HepG2 (cell line): ENCODE results near the gene CST11. TPM values are rescaled to one million over a fixed set of nuclear protein-coding genes. Genes with fewer than 3 reads are reported as not detected.

Source experiments
- BRCA1 ChIP-seq: sonication (generic); formaldehyde crosslinking; IDR thresholded peaks from 2 replicates; pipeline ENCODE4 v1.4.0; 2020; ENCODE audit warnings: missing genetic modification reagents
- GTF3A ChIP-seq: sonication (generic); formaldehyde crosslinking; conservative IDR thresholded peaks from 2 replicates; pipeline ENCODE4 v1.4.0; 2020; ENCODE audit warnings: mild to moderate bottlenecking, missing genetic modification reagents
- HNRNPH1 ChIP-seq: fragments of 200-400 bp; formaldehyde crosslinking; optimal IDR thresholded peaks from 2 replicates; pipeline ENCODE3; 2017; ENCODE audit warnings: mild to moderate bottlenecking, low read depth, low read length
- KDM2A ChIP-seq: sonication (generic); formaldehyde crosslinking; IDR thresholded peaks from 2 replicates; pipeline ENCODE4 v1.4.0; 2020; ENCODE audit warnings: low read depth, missing genetic modification reagents, borderline replicate concordance
- KDM6A ChIP-seq: IDR thresholded peaks from 2 replicates; pipeline ENCODE4 v1.6.1; 2016; ENCODE audit warnings: low read depth
- MTA3 ChIP-seq: sonication (generic); formaldehyde crosslinking; IDR thresholded peaks from 2 replicates; pipeline ENCODE4 v1.4.0; 2020; ENCODE audit warnings: missing genetic modification reagents
- NFATC3 ChIP-seq: sonication (generic); formaldehyde crosslinking; IDR thresholded peaks from 2 replicates; pipeline ENCODE4 v1.5.1; 2020; ENCODE audit warnings: mild to moderate bottlenecking, missing genetic modification reagents
- NR1H2 ChIP-seq: sonication (generic); formaldehyde crosslinking; IDR thresholded peaks from 2 replicates; pipeline ENCODE4 v1.8.1; 2022; ENCODE audit warnings: low read depth, missing genetic modification reagents, borderline replicate concordance
- PAF1 ChIP-seq: IDR thresholded peaks from 2 replicates; pipeline ENCODE4 v1.6.1; 2016; ENCODE audit warnings: missing genetic modification reagents, missing compliant biosample characterization
- STAT5B ChIP-seq: sonication (generic); formaldehyde crosslinking; IDR thresholded peaks from 2 replicates; pipeline ENCODE4 v1.4.0; 2020; ENCODE audit warnings: missing genetic modification reagents
- TBP ChIP-seq: sonication (generic); formaldehyde crosslinking; IDR thresholded peaks from 2 replicates; pipeline ENCODE4 v1.5.0; 2020; ENCODE audit warnings: missing genetic modification reagents
- TEAD3 ChIP-seq: optimal IDR thresholded peaks from 2 replicates; pipeline ENCODE3; 2016; ENCODE audit warnings: borderline replicate concordance
- YEATS4 ChIP-seq: sonication (generic); formaldehyde crosslinking; IDR thresholded peaks from 2 replicates; pipeline ENCODE4 v1.4.0; 2020; ENCODE audit warnings: missing genetic modification reagents, borderline replicate concordance
- ZBTB38 ChIP-seq: sonication (generic); formaldehyde crosslinking; IDR thresholded peaks from 2 replicates; pipeline ENCODE4 v1.5.1; 2020; ENCODE audit warnings: mild to moderate bottlenecking, missing genetic modification reagents
- ZBTB7B ChIP-seq: sonication (generic); formaldehyde crosslinking; IDR thresholded peaks from 2 replicates; pipeline ENCODE4 v1.4.0; 2020; ENCODE audit warnings: missing genetic modification reagents
- ZNF501 ChIP-seq: sonication (generic); formaldehyde crosslinking; IDR thresholded peaks from 2 replicates; pipeline ENCODE4 v1.5.1; 2020; ENCODE audit warnings: mild to moderate bottlenecking, moderate library complexity, missing genetic modification reagents
- ZNF550 ChIP-seq: sonication (generic); formaldehyde crosslinking; IDR thresholded peaks from 2 replicates; pipeline ENCODE4 v1.4.0; 2020; ENCODE audit warnings: mild to moderate bottlenecking, missing genetic modification reagents, borderline replicate concordance
- ZNF788 ChIP-seq: sonication (generic); formaldehyde crosslinking; IDR thresholded peaks from 2 replicates; pipeline ENCODE4 v1.5.0; 2020; ENCODE audit warnings: mild to moderate bottlenecking, missing genetic modification reagents, borderline replicate concordance
- ZSCAN25 ChIP-seq: sonication (generic); formaldehyde crosslinking; IDR thresholded peaks from 2 replicates; pipeline ENCODE4 v1.8.0; 2022; ENCODE audit warnings: mild to moderate bottlenecking, missing genetic modification reagents
- ZSCAN31 ChIP-seq: sonication (generic); formaldehyde crosslinking; IDR thresholded peaks from 2 replicates; pipeline ENCODE4 v1.5.0; 2020; ENCODE audit warnings: low read depth, mild to moderate bottlenecking, missing genetic modification reagents
- polyA plus RNA-seq, 8 experiments: library from polyadenylated mRNA; depleted of rRNA in 3 of 8; stranded (reverse) in 7 of 8; unstranded in 1 of 8; fragments of >200 nt; fragmentation: Illumina TruSeq in 4 of 8; extraction: Trizol in 4 of 8; gene quantifications; 2 replicates each; pipeline versions ENCODE4 v1.2.1 to v1.2.3, GENCODE V29; 2011 to 2016; ENCODE audit warnings: low read depth in 4 of 8, missing spikeins in 1 of 8, mixed read lengths in 1 of 8; ENCODE audit not compliant: insufficient read depth in 1 of 8
- total RNA-seq, 5 experiments: library from RNA; depleted of rRNA; stranded (reverse); fragments of >200 nt; fragmentation: Illumina TruSeq; extraction: Trizol; gene quantifications; 2 replicates each; pipeline ENCODE4 v1.2.3, GENCODE V29; 2016; ENCODE audit warnings: low read depth in 1 of 5
- TF ChIP-seq, protein P1 (sequence below): sonication (generic); formaldehyde crosslinking; IDR thresholded peaks from 2 replicates; pipeline ENCODE4 v1.4.0; 2020; ENCODE audit warnings: missing genetic modification reagents; ENCODE audit errors: not compliant biosample characterization
- TF ChIP-seq, protein P2 (sequence below): sonication (generic); formaldehyde crosslinking; IDR thresholded peaks from 2 replicates; pipeline ENCODE4 v1.5.0; 2020; ENCODE audit warnings: missing genetic modification reagents
- TF ChIP-seq, protein P3 (sequence below): IDR thresholded peaks from 2 replicates; pipeline ENCODE4 v1.6.1; 2018; ENCODE audit warnings: missing genetic modification reagents, mild to moderate bottlenecking, missing compliant biosample characterization
- TF ChIP-seq, protein P4 (sequence below): sonication (generic); formaldehyde crosslinking; IDR thresholded peaks from 2 replicates; pipeline ENCODE4 v1.5.1; 2020; ENCODE audit warnings: mild to moderate bottlenecking, missing genetic modification reagents, moderate library complexity

Gene CST11
- total and polyA plus RNA-seq, 2 of the 13 experiments (the other 11 are each of a cell fraction or from before 2014, with no cell fraction given) = not detected

DNA sequence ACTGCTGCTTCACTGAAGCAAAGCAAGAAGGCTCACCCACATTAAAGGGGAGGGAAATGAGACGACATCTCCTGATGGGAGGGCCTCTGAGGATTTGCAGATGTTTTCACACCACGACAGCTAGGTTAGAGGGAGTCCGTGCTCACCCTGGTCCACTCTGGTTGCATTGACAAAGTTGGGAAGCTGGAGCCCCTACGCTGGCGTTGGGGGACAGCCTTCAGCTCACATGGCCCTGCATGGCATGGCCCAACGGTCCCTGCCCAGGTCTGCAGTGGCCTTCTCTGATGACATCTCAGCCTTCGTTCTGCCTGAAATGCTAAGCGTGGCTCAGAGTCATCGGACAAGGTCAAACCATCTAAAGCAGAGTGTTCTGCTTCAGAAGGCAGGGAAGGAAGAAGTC lies 27.5 kb downstream of the CST11 start (continued):
- no peak for TF ChIP-seq HNRNPH1
- TF ChIP-seq NFATC3 (CRISPR knock-in tag) = no peak
- TF ChIP-seq STAT5B (CRISPR knock-in tag) = no peak
- 0 out of 2 replicates have a peak, but pooled peaks have one; percentile 43 for TF ChIP-seq ZNF501 (CRISPR knock-in tag)
- TF ChIP-seq ZSCAN25 (CRISPR knock-in tag) = no peak
- TF ChIP-seq ZSCAN31 (CRISPR knock-in tag) = no peak
- TF ChIP-seq NR1H2 (CRISPR knock-in tag) = no peak
- no peak for TF ChIP-seq BRCA1 (CRISPR knock-in tag)
- TF ChIP-seq TBP = no peak
- TF ChIP-seq, protein P1, sequence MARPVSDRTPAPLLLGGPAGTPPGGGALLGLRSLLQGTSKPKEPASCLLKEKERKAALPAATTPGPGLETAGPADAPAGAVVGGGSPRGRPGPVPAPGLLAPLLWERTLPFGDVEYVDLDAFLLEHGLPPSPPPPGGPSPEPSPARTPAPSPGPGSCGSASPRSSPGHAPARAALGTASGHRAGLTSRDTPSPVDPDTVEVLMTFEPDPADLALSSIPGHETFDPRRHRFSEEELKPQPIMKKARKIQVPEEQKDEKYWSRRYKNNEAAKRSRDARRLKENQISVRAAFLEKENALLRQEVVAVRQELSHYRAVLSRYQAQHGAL (CRISPR knock-in tag) = no peak
- TF ChIP-seq KDM6A (CRISPR knock-in tag) = no peak
- TF ChIP-seq YEATS4 (CRISPR knock-in tag) = no peak
- no peak for TF ChIP-seq ZNF550 (CRISPR knock-in tag)
- no peak for TF ChIP-seq PAF1 (CRISPR knock-in tag)
- TF ChIP-seq MTA3 (CRISPR knock-in tag) = no peak
- peak; percentile 41 for TF ChIP-seq TEAD3 (CRISPR knock-in tag)
- TF ChIP-seq, protein P2, sequence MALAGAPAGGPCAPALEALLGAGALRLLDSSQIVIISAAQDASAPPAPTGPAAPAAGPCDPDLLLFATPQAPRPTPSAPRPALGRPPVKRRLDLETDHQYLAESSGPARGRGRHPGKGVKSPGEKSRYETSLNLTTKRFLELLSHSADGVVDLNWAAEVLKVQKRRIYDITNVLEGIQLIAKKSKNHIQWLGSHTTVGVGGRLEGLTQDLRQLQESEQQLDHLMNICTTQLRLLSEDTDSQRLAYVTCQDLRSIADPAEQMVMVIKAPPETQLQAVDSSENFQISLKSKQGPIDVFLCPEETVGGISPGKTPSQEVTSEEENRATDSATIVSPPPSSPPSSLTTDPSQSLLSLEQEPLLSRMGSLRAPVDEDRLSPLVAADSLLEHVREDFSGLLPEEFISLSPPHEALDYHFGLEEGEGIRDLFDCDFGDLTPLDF (CRISPR knock-in tag) = no peak
- TF ChIP-seq ZNF788 (CRISPR knock-in tag) = no peak
- TF ChIP-seq, protein P3, sequence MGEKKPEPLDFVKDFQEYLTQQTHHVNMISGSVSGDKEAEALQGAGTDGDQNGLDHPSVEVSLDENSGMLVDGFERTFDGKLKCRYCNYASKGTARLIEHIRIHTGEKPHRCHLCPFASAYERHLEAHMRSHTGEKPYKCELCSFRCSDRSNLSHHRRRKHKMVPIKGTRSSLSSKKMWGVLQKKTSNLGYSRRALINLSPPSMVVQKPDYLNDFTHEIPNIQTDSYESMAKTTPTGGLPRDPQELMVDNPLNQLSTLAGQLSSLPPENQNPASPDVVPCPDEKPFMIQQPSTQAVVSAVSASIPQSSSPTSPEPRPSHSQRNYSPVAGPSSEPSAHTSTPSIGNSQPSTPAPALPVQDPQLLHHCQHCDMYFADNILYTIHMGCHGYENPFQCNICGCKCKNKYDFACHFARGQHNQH (CRISPR knock-in tag) = peak; percentile 30; the same call in 1 of the 2 replicates
- TF ChIP-seq, protein P4, sequence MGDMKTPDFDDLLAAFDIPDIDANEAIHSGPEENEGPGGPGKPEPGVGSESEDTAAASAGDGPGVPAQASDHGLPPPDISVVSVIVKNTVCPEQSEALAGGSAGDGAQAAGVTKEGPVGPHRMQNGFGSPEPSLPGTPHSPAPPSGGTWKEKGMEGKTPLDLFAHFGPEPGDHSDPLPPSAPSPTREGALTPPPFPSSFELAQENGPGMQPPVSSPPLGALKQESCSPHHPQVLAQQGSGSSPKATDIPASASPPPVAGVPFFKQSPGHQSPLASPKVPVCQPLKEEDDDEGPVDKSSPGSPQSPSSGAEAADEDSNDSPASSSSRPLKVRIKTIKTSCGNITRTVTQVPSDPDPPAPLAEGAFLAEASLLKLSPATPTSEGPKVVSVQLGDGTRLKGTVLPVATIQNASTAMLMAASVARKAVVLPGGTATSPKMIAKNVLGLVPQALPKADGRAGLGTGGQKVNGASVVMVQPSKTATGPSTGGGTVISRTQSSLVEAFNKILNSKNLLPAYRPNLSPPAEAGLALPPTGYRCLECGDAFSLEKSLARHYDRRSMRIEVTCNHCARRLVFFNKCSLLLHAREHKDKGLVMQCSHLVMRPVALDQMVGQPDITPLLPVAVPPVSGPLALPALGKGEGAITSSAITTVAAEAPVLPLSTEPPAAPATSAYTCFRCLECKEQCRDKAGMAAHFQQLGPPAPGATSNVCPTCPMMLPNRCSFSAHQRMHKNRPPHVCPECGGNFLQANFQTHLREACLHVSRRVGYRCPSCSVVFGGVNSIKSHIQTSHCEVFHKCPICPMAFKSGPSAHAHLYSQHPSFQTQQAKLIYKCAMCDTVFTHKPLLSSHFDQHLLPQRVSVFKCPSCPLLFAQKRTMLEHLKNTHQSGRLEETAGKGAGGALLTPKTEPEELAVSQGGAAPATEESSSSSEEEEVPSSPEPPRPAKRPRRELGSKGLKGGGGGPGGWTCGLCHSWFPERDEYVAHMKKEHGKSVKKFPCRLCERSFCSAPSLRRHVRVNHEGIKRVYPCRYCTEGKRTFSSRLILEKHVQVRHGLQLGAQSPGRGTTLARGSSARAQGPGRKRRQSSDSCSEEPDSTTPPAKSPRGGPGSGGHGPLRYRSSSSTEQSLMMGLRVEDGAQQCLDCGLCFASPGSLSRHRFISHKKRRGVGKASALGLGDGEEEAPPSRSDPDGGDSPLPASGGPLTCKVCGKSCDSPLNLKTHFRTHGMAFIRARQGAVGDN (CRISPR knock-in tag) = peak; percentile 51
- TF ChIP-seq GTF3A = no peak
- 0 out of 2 replicates have a peak, but pooled peaks have one; percentile 24 for TF ChIP-seq KDM2A
- TF ChIP-seq ZBTB7B (CRISPR knock-in tag) = no peak
- 0 out of 2 replicates have a peak, but pooled peaks have one; percentile 28 for TF ChIP-seq ZBTB38
